ENCODE results near the gene DPYSL4.
"Not testable (repeated sequence)": the region's sequence is repeated elsewhere in the genome, so short reads cannot be mapped to it uniquely, and the experiment has no call there.

Gene DPYSL4

DNA sequence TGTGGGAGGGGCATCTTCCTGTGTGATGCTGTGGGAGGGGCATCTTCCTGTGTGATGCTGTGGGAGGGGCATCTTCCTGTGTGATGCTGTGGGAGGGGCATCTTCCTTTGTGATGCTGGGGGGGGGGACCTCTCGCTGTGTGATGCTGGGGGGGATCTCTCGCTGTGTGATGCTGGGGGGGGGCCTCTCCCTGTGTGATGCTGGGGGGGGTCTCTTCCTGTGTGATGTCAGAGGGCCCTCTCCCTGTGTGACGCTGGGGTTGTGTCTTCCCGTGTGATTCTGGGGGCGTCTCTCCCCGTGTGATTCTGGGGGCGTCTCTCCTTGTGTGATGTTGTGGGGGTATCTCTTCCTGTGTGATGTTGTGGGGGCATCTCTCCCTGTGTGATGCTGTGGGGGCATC lies 27.9 kb upstream of the DPYSL4 start:
- Histone ChIP-seq H3K9ac (ENCODE audit: low read depth, low read length) (no peak overlapping the region), H3K36me3 (ENCODE audit: control insufficient read depth, insufficient read depth, low read length) (no peaks in the 10 kb centered on the region), H3K4me3 (ENCODE audit: low read depth, low read length) (no peak overlapping the region), H3K4me1 (ENCODE audit: control insufficient read depth, insufficient read depth, low read length) (peaks cover 10% of the 10 kb centered on the region; the same call in 1 of the 2 replicates), H3K27me3 (ENCODE audit: control insufficient read depth, insufficient read depth, low read length) (no peaks in the 10 kb centered on the region), H3K27ac (ENCODE audit: low read depth, low read length) (no peak overlapping the region), H3K9me3 (ENCODE audit: control insufficient read depth, insufficient read depth, low read length) (no peaks in the 10 kb centered on the region)

DNA sequence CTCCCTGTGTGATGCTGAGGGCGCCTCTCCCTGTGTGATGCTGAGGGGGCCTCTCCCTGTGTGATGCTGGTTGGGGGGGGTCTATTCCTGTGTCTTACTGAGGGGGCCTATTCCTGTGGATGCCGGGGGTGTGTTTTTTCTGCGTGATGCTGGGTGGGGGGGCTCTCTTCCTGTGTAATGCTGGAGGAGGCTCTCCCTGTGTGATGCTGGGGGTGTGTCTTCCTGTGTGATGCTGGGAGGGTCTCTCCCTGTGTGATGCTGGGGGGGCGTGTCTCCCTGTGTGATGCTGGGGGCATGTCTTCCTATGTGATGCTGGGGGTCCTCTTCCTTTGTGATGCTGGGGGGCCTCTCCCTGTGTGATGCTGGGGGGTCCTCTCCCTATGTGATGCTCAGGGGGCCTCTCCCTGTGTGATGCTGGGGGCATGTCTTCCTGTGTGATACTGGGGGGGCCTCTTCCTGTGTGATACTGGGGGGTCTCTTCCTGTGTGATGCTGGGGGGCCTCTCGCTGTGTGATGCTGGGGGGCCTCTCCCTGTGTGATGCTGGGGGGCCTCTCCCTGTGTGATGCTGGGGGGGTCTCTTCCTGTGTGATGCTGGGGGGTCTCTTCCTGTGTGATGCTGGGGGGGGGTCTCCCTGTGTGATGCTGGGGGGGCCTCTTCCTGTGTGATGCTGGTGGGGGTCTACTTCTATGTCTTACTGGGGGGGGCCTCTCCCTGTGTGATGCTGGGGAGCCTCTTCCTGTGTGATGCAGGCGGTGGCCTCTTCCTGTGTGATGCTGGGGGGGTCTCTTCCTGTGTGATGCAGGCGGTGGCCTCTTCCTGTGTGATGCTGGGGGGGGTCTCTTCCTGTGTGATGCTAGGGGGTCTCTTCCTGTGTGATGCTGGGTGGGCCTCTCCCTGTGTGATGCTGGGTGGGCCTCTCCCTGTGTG lies 27.2 kb upstream of the DPYSL4 start:
- not testable (repeated sequence) for H3K9ac ChIP-seq (ENCODE audit: low read depth, low read length); H3K27me3 ChIP-seq (ENCODE audit: control insufficient read depth, insufficient read depth, low read length); H3K9me3 ChIP-seq (ENCODE audit: control insufficient read depth, insufficient read depth, low read length); H3K36me3 ChIP-seq (ENCODE audit: control insufficient read depth, insufficient read depth, low read length); H3K4me3 ChIP-seq (ENCODE audit: low read depth, low read length); H3K27ac ChIP-seq (ENCODE audit: low read depth, low read length)
- H3K4me1 ChIP-seq (ENCODE audit: control insufficient read depth, insufficient read depth, low read length) = peaks cover 10% of the 10 kb centered on the region; the same call in 1 of the 2 replicates

DNA sequence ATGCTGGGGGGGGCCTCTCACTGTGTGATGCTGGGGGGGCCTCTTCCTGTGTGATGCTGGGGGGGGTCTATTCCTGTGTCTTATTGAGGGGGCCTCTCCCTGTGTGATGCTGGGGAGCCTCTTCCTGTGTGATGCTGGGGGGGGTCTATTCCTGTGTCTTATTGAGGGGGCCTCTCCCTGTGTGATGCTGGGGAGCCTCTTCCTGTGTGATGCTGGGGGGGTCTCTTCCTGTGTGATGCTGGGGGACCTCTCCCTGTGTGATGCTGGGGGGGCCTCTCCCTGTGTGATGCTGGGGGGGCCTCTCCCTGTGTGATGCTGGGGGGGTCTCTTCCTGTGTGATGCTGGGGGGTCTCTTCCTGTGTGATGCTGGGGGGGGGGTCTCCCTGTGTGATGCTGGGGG lies 26.5 kb upstream of the DPYSL4 start:
- not testable (repeated sequence) for H3K4me3 ChIP-seq (ENCODE audit: low read depth, low read length); H3K36me3 ChIP-seq (ENCODE audit: control insufficient read depth, insufficient read depth, low read length); H3K27me3 ChIP-seq (ENCODE audit: control insufficient read depth, insufficient read depth, low read length); H3K9me3 ChIP-seq (ENCODE audit: control insufficient read depth, insufficient read depth, low read length); H3K9ac ChIP-seq (ENCODE audit: low read depth, low read length); H3K27ac ChIP-seq (ENCODE audit: low read depth, low read length)
- peaks cover 10% of the 10 kb centered on the region; the same call in 1 of the 2 replicates for H3K4me1 ChIP-seq (ENCODE audit: control insufficient read depth, insufficient read depth, low read length)

DNA sequence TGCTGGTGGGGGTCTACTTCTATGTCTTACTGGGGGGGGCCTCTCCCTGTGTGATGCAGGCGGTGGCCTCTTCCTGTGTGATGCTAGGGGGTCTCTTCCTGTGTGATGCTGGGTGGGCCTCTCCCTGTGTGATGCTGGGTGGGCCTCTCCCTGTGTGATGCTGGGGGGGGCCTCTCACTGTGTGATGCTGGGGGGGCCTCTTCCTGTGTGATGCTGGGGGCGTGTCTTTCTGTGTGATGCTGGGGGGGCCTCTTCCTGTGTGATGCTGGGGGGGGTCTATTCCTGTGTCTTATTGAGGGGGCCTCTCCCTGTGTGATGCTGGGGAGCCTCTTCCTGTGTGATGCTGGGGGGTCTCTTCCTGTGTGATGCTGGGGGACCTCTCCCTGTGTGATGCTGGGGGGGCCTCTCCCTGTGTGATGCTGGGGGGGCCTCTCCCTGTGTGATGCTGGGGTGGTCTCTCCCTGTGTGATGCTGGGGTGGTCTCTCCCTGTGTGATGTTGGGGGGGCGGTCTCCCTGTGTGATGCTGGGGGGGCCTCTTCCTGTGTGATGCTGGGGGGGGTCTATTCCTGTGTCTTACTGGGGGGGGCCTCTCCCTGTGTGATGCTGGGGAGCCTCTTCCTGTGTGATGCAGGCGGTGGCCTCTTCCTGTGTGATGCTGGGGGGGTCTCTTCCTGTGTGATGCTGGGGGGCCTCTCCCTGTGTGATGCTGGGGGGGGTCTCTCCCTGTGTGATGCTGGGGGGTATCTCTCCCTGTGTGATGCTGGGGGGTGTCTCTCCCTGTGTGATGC lies 25.7 kb upstream of the DPYSL4 start:
- H3K36me3 ChIP-seq (ENCODE audit: control insufficient read depth, insufficient read depth, low read length); H3K27ac ChIP-seq (ENCODE audit: low read depth, low read length); H3K9ac ChIP-seq (ENCODE audit: low read depth, low read length); H3K4me3 ChIP-seq (ENCODE audit: low read depth, low read length); H3K9me3 ChIP-seq (ENCODE audit: control insufficient read depth, insufficient read depth, low read length); H3K27me3 ChIP-seq (ENCODE audit: control insufficient read depth, insufficient read depth, low read length): not testable (repeated sequence)
- peaks cover 10% of the 10 kb centered on the region; the same call in 1 of the 2 replicates for H3K4me1 ChIP-seq (ENCODE audit: control insufficient read depth, insufficient read depth, low read length)

DNA sequence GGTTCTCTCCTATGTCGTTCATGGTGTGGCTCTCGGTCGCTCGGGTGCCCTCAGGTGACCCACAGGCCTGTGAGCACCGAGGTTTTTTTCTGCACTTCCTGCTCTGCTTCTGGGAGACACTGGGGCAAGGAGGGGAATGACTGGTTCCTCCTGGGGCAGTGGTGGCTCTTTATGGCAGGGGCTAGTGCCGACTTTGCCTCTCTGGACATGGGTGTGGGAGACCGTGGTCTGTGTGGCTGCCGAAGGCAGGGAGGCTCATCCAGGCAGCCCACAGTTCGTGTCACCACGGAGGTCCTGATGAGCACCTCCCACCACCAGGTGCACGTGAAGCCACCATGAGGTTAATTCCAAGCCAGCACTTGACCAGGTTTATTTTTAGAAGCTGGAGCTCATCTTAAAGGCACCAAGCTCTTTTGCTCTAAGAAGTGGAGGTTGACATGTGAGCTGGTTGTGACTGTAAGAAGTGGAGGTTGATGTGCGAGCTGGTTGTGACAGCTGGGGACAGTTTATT lies 24.7 kb upstream of the DPYSL4 start:
- H3K27ac ChIP-seq (ENCODE audit: low read depth, low read length) = no peak overlapping the region
- H3K4me1 ChIP-seq (ENCODE audit: control insufficient read depth, insufficient read depth, low read length) = peaks cover 10% of the 10 kb centered on the region; the same call in 1 of the 2 replicates
- H3K4me3 ChIP-seq (ENCODE audit: low read depth, low read length) = no peak overlapping the region
- no peaks in the 10 kb centered on the region for H3K27me3 ChIP-seq (ENCODE audit: control insufficient read depth, insufficient read depth, low read length)
- no peaks in the 10 kb centered on the region for H3K36me3 ChIP-seq (ENCODE audit: control insufficient read depth, insufficient read depth, low read length)
- H3K9me3 ChIP-seq (ENCODE audit: control insufficient read depth, insufficient read depth, low read length) = no peaks in the 10 kb centered on the region
- no peak overlapping the region for H3K9ac ChIP-seq (ENCODE audit: low read depth, low read length)

DNA sequence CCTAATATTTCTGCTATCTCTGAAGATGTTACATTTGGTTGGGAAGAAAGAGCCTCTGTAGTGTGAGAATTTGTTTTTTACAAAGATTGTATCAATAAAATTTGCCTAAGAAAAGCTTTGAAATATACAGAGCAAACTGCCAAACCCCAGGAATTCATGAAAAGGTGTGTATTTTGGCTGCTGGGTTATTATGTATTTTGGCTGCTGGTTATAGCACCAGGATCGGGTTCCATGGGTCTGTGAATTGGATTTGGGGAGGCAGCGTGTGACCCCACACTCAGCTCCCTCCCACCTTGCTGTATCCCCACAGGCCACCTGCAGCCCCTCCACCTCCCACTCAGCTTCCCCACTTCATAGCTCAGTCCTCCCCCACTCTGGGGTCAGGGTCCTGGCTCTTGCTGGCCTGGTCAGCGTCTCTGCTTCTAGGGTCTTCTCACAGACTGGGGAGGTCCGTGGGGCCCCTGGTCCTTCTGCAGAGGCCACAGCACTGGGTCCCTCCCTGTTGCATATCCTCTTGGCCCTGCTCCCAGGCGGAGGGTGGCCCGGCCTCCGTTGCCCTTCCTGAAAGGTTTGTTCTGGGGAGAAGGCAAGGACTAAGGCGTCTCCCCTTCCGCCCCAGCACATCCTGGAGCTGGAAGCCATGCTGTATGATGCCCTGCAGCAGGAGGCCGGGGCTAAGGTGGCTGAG lies 24.0 kb upstream of the DPYSL4 start:
- H3K4me1 ChIP-seq (ENCODE audit: control insufficient read depth, insufficient read depth, low read length) = peaks cover 10% of the 10 kb centered on the region; the same call in 1 of the 2 replicates
- H3K27me3 ChIP-seq (ENCODE audit: control insufficient read depth, insufficient read depth, low read length) = no peaks in the 10 kb centered on the region
- H3K36me3 ChIP-seq (ENCODE audit: control insufficient read depth, insufficient read depth, low read length) = no peaks in the 10 kb centered on the region
- H3K27ac ChIP-seq (ENCODE audit: low read depth, low read length) = no peak overlapping the region
- H3K9me3 ChIP-seq (ENCODE audit: control insufficient read depth, insufficient read depth, low read length) = no peaks in the 10 kb centered on the region
- H3K4me3 ChIP-seq (ENCODE audit: low read depth, low read length) = peak overlapping the region; percentile 47; the same call in 1 of the 2 replicates
- H3K9ac ChIP-seq (ENCODE audit: low read depth, low read length) = no peak overlapping the region

DNA sequence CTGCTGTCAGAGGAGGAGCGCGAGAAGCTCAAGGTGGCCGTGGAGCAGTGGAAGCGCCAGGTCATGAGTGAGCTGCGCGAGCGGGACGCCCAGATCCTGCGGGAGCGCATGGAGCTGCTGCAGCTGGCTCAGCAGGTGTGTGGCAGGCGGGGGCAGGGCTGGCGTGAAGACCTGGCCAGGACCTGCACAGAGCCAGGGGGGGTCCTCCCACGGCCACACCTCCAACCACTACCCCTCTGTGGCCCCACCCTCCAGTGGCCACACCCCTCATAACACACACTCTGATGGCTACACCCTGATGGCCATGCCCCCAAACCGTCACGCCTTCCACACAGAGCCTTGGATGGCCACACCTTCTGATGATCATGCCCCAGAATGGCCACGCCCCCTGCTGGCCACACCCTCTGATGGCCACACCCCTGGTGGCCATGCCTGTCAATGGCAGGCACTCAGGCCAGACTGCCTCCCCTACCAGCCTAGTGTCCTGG lies 23.4 kb upstream of the DPYSL4 start:
- Histone ChIP-seq H3K9me3 (ENCODE audit: control insufficient read depth, insufficient read depth, low read length) (no peaks in the 10 kb centered on the region), H3K27me3 (ENCODE audit: control insufficient read depth, insufficient read depth, low read length) (no peaks in the 10 kb centered on the region), H3K36me3 (ENCODE audit: control insufficient read depth, insufficient read depth, low read length) (no peaks in the 10 kb centered on the region), H3K4me3 (ENCODE audit: low read depth, low read length) (peak overlapping the region; percentile 47; the same call in 1 of the 2 replicates), H3K9ac (ENCODE audit: low read depth, low read length) (no peak overlapping the region), H3K4me1 (ENCODE audit: control insufficient read depth, insufficient read depth, low read length) (peaks cover 10% of the 10 kb centered on the region; the same call in 1 of the 2 replicates), H3K27ac (ENCODE audit: low read depth, low read length) (no peak overlapping the region)

DNA sequence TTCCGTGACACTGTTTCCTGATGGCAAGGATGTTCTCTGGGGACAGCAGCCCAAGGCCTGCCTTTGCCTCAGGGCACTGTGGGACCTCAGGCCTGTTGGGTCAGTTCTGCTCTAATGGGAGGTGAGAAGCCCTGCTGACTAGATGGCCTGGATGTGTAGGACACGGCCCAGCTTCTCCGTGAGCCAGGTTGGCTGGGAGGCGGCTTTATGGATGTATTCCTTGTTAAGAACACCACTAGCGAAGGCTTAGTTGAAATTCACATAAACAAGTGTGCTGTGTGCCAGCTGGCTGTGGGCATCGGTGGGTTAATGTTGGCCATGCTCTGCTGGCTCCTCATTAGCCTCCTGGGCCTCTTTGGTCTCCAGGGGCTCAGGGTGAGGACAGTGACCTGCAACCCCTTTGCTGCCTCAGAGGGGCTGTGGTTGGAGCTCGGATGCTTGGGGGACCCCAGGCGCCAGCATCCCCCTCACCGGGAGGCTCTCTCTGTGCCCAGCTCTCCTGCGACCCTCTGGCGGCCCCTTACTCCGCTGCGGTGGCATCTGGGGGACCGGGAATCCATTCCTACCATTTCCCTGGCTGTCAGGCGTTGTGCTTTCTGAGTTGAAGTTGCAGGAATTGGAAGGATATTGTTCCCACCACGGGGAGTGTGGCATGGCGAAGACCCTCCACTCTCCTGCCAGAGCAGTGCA lies 22.8 kb upstream of the DPYSL4 start:
- peaks cover 10% of the 10 kb centered on the region; the same call in 1 of the 2 replicates for H3K4me1 ChIP-seq (ENCODE audit: control insufficient read depth, insufficient read depth, low read length)
- H3K9me3 ChIP-seq (ENCODE audit: control insufficient read depth, insufficient read depth, low read length) = no peaks in the 10 kb centered on the region
- no peak overlapping the region for H3K4me3 ChIP-seq (ENCODE audit: low read depth, low read length)
- H3K9ac ChIP-seq (ENCODE audit: low read depth, low read length) = no peak overlapping the region
- H3K36me3 ChIP-seq (ENCODE audit: control insufficient read depth, insufficient read depth, low read length) = no peaks in the 10 kb centered on the region
- no peak overlapping the region for H3K27ac ChIP-seq (ENCODE audit: low read depth, low read length)
- H3K27me3 ChIP-seq (ENCODE audit: control insufficient read depth, insufficient read depth, low read length) = no peaks in the 10 kb centered on the region

DNA sequence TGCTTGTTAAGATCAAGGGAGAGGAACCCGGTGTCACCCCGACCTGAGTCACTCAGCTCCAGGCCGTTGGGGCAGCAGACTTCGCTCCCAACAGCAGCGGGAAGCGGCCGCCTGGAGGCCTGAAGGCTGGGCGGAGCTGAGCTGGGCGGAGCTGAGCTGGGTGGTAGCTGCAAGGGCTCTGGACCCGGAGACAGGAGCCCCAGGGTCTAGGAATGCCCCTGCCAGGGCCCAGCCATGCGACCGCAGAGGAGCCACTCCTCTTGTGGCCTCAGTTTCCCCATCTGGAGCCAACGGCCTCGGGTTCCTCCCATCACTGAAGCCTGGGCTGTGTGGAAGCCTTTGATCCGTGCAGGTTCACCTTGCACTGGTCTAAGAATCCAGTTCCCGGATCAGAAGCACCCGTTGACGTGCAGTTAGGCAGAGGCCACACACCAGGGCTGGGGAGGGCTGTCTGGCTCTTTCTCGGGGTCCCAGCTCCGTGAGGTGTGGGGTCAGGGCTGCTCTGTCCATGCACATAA lies 21.9 kb upstream of the DPYSL4 start:
- H3K36me3 ChIP-seq (ENCODE audit: control insufficient read depth, insufficient read depth, low read length) = no peaks in the 10 kb centered on the region

More for the DNA sequence above, 21.9 kb upstream of the DPYSL4 start:
- no peaks in the 10 kb centered on the region for H3K9me3 ChIP-seq (ENCODE audit: control insufficient read depth, insufficient read depth, low read length)
- peaks cover 10% of the 10 kb centered on the region; the same call in 1 of the 2 replicates for H3K4me1 ChIP-seq (ENCODE audit: control insufficient read depth, insufficient read depth, low read length)
- H3K27ac ChIP-seq (ENCODE audit: low read depth, low read length) = no peak overlapping the region
- no peak overlapping the region for H3K4me3 ChIP-seq (ENCODE audit: low read depth, low read length)
- no peaks in the 10 kb centered on the region for H3K27me3 ChIP-seq (ENCODE audit: control insufficient read depth, insufficient read depth, low read length)
- no peak overlapping the region for H3K9ac ChIP-seq (ENCODE audit: low read depth, low read length)
